Activated naive CD8-positive, alpha-beta T cell treated with anti-CD3 and anti-CD28 coated beads for 36 hours (primary cell): ENCODE results near the gene CDC25B. TPM values are rescaled to one million over a fixed set of nuclear protein-coding genes. Genes with fewer than 3 reads are reported as not detected.

Experiments
- DNase-seq: peaks from one replicate; pipeline ENCODE4 v3.0.0; 2021
- H3K27ac Mint-ChIP-seq: one replicate; pipeline ENCODE4 v1.8.0; 2022; ENCODE audit warnings: mild to moderate bottlenecking, moderate library complexity, mixed read lengths
- H3K27me3 Mint-ChIP-seq: one replicate; pipeline ENCODE4 v1.8.0; 2022; ENCODE audit warnings: mild to moderate bottlenecking, mixed read lengths
- H3K36me3 Mint-ChIP-seq: one replicate; pipeline ENCODE4 v1.8.0; 2021; ENCODE audit warnings: mild to moderate bottlenecking, mixed read lengths
- H3K4me1 Mint-ChIP-seq: one replicate; pipeline ENCODE4 v1.8.0; 2021; ENCODE audit warnings: mixed read lengths
- H3K4me3 Mint-ChIP-seq: one replicate; pipeline ENCODE4 v1.8.0; 2022; ENCODE audit warnings: mild to moderate bottlenecking, moderate library complexity, mixed read lengths
- H3K9me3 Mint-ChIP-seq: one replicate; pipeline ENCODE4 v1.8.0; 2022; ENCODE audit warnings: mixed read lengths
- total RNA-seq, 2 experiments: library from RNA; stranded (reverse); gene quantifications; one replicate each; pipeline ENCODE4 v1.2.3, GENCODE V29; 2021

The CDC25B gene
- total RNA-seq, result 10 to 100 TPM; 54.6 to 60.9 TPM

GRCh38 chr20:3795511-3796468 is at the start of gene CDC25B:
TSS of gene CDC25B (plus strand) at chr20:3796310. CDS start at chr20:3796532, 222 bp downstream.
- Mint-ChIP-seq H3K36me3 (peaks cover 28% of the 10 kb centered on the region), H3K4me1 (peaks cover 45% of the 10 kb centered on the region), H3K9me3 (no peaks in the 10 kb centered on the region), H3K27ac (peak within 1 kb of the TSS; percentile 96), H3K4me3 (peak within 1 kb of the TSS; percentile 98), H3K27me3 (no peaks in the 10 kb centered on the region)
- DNase-seq, result peak; percentile 91

- H3K4me3 Mint-ChIP-seq, result no peak overlapping the region
- peaks cover 2% of the 10 kb centered on the region for H3K36me3 Mint-ChIP-seq
Observed at GRCh38 chr20:3747471-3747870, 48.6 kb upstream of the CDC25B start.

GRCh38 chr20:3748073-3748472 is 48.0 kb upstream of the CDC25B start:
- Mint-ChIP-seq H3K4me3 (no peak overlapping the region), H3K4me1 (peaks cover 13% of the 10 kb centered on the region), H3K27me3 (peaks cover 27% of the 10 kb centered on the region), H3K36me3 (peaks cover 2% of the 10 kb centered on the region), H3K9me3 (no peaks in the 10 kb centered on the region), H3K27ac (no peak overlapping the region)
- no peak for DNase-seq

More at GRCh38 chr20:3747471-3747870, 48.6 kb upstream of the CDC25B start:
- DNase-seq, result no peak
- Mint-ChIP-seq H3K27ac (no peak overlapping the region), H3K27me3 (peaks cover 27% of the 10 kb centered on the region), H3K4me1 (peaks cover 12% of the 10 kb centered on the region), H3K9me3 (no peaks in the 10 kb centered on the region)

GRCh38 chr20:3749087-3749688 is 46.9 kb upstream of the CDC25B start:
- Mint-ChIP-seq H3K9me3 (no peaks in the 10 kb centered on the region), H3K4me1 (peaks cover 15% of the 10 kb centered on the region), H3K27ac (no peak overlapping the region), H3K27me3 (peaks cover 26% of the 10 kb centered on the region), H3K4me3 (no peak overlapping the region), H3K36me3 (peaks cover 2% of the 10 kb centered on the region)
- DNase-seq, result no peak

GRCh38 chr20:3749689-3750531 is 46.2 kb upstream of the CDC25B start:
- no peak overlapping the region for H3K4me3 Mint-ChIP-seq

GRCh38 chr20:3751305-3751674 is 44.8 kb upstream of the CDC25B start:
- Mint-ChIP-seq H3K27ac (no peak overlapping the region), H3K4me3 (no peak overlapping the region), H3K9me3 (no peaks in the 10 kb centered on the region), H3K36me3 (peaks cover 2% of the 10 kb centered on the region), H3K27me3 (peaks cover 11% of the 10 kb centered on the region), H3K4me1 (peaks cover 7% of the 10 kb centered on the region)
- no peak for DNase-seq

More at GRCh38 chr20:3749689-3750531, 46.2 kb upstream of the CDC25B start:
- H3K27ac Mint-ChIP-seq, result no peak overlapping the region
- H3K9me3 Mint-ChIP-seq, result no peaks in the 10 kb centered on the region
- DNase-seq, result peak; percentile 68
- peaks cover 2% of the 10 kb centered on the region for H3K36me3 Mint-ChIP-seq
- peaks cover 12% of the 10 kb centered on the region for H3K4me1 Mint-ChIP-seq
- H3K27me3 Mint-ChIP-seq, result peaks cover 21% of the 10 kb centered on the region

- Mint-ChIP-seq H3K4me3 (peak overlapping the region; percentile 53), H3K27me3 (peaks cover 8% of the 10 kb centered on the region), H3K36me3 (peaks cover 4% of the 10 kb centered on the region), H3K9me3 (no peaks in the 10 kb centered on the region), H3K27ac (no peak overlapping the region), H3K4me1 (peaks cover 7% of the 10 kb centered on the region)
- DNase-seq, result peak; percentile 81
Observed at GRCh38 chr20:3751675-3752385, 44.3 kb upstream of the CDC25B start.

GRCh38 chr20:3752386-3752759 is 43.7 kb upstream of the CDC25B start:
- Mint-ChIP-seq H3K4me3 (peak overlapping the region; percentile 53), H3K27ac (no peak overlapping the region), H3K9me3 (no peaks in the 10 kb centered on the region), H3K27me3 (peaks cover 3% of the 10 kb centered on the region), H3K36me3 (peaks cover 4% of the 10 kb centered on the region), H3K4me1 (peaks cover 7% of the 10 kb centered on the region)
- no peak for DNase-seq

GRCh38 chr20:3753098-3753497 is 43.0 kb upstream of the CDC25B start:
- peaks cover 7% of the 10 kb centered on the region for H3K4me1 Mint-ChIP-seq

GRCh38 chr20:3753501-3754275 is 42.4 kb upstream of the CDC25B start:
- Mint-ChIP-seq H3K27me3 (no peaks in the 10 kb centered on the region), H3K27ac (no peak overlapping the region), H3K9me3 (no peaks in the 10 kb centered on the region), H3K4me1 (peaks cover 7% of the 10 kb centered on the region), H3K36me3 (peaks cover 4% of the 10 kb centered on the region), H3K4me3 (no peak overlapping the region)
- no peak for DNase-seq

More at GRCh38 chr20:3753098-3753497, 43.0 kb upstream of the CDC25B start:
- H3K27ac Mint-ChIP-seq, result no peak overlapping the region
- peaks cover 4% of the 10 kb centered on the region for H3K36me3 Mint-ChIP-seq
- no peak overlapping the region for H3K4me3 Mint-ChIP-seq
- no peaks in the 10 kb centered on the region for H3K27me3 Mint-ChIP-seq
- peak; percentile 30 for DNase-seq
- no peaks in the 10 kb centered on the region for H3K9me3 Mint-ChIP-seq

GRCh38 chr20:3754276-3754630 is 41.9 kb upstream of the CDC25B start:
- H3K27me3 Mint-ChIP-seq, result no peaks in the 10 kb centered on the region
- H3K36me3 Mint-ChIP-seq, result peaks cover 4% of the 10 kb centered on the region
- no peak overlapping the region for H3K27ac Mint-ChIP-seq
- no peak for DNase-seq
- peaks cover 7% of the 10 kb centered on the region for H3K4me1 Mint-ChIP-seq
- H3K4me3 Mint-ChIP-seq, result no peak overlapping the region
- no peaks in the 10 kb centered on the region for H3K9me3 Mint-ChIP-seq

GRCh38 chr20:3755269-3755668 is 40.8 kb upstream of the CDC25B start:
- DNase-seq, result no peak
- H3K27ac Mint-ChIP-seq, result no peak overlapping the region
- no peak overlapping the region for H3K4me3 Mint-ChIP-seq
- H3K27me3 Mint-ChIP-seq, result no peaks in the 10 kb centered on the region
- peaks cover 7% of the 10 kb centered on the region for H3K4me1 Mint-ChIP-seq
- peaks cover 4% of the 10 kb centered on the region for H3K36me3 Mint-ChIP-seq
- no peaks in the 10 kb centered on the region for H3K9me3 Mint-ChIP-seq

- Mint-ChIP-seq H3K9me3 (no peaks in the 10 kb centered on the region), H3K27ac (no peak overlapping the region), H3K27me3 (no peaks in the 10 kb centered on the region), H3K4me1 (peaks cover 8% of the 10 kb centered on the region), H3K36me3 (peaks cover 2% of the 10 kb centered on the region), H3K4me3 (no peak overlapping the region)
- DNase-seq, result no peak
Observed at GRCh38 chr20:3755814-3756480, 40.2 kb upstream of the CDC25B start.
